ENCODE results near the gene C13orf46.

DNA sequence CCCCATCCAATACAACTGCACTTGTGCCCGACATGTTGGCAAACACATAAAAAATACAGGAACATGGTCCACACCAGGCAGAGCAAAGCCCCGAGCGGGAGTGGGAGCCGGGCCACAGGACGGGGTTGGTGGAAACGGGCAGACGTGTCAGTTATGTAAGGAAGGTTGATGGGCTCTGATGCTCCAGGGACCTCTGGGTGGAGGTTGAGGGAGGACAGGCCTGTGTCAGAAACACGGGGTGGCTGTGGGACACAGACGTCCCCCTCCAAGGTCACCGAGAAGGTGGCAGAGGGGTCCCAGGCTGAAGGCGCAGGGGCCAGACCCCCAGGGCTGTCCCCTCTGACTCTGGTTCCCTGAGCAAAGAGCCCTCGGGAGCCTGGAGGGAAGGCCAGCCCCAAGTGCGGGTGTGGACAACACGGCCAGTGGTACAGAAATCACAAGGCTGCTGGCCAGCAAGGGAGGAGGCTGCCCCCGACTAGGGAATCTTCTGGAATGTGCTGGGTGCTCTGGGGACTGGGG lies 31.4 kb upstream of the C13orf46 start:
- TF ChIP-seq TAF1 (IDR thresholded peaks at IDR 0.05; ENCODE audit: borderline replicate concordance, low read depth, low read length) (no peak), POLR2A (IDR thresholded peaks at IDR 0.05; ENCODE audit: low read depth, low read length) (no peak), POLR2AphosphoS5 (IDR thresholded peaks at IDR 0.05; ENCODE audit: low read depth, low read length) (no peak)

All from GM12892 (cell line).